ENCODE measurements around the gene SARDH.
A peak's percentile ranks its signal among the peaks of the same experiment; 100 is the strongest.
"Not testable (repeated sequence)": the region's sequence is repeated elsewhere in the genome, so short reads cannot be mapped to it uniquely, and the experiment has no call there.

The SARDH gene

GRCh38 chr9:133679056-133679455 lies 59.1 kb downstream of the SARDH start:
- H3K4me1 ChIP-seq (ENCODE audit: control insufficient read depth, insufficient read depth, low read length, poor library complexity, severe bottlenecking), result peaks cover 18% of the 10 kb centered on the region
- H3K4me3 ChIP-seq (ENCODE audit: extremely low read depth, insufficient read depth, low read length, poor library complexity, severe bottlenecking), result no peak overlapping the region
- H3K36me3 ChIP-seq (ENCODE audit: control insufficient read depth, insufficient read depth, low read length), result no peaks in the 10 kb centered on the region
- H3K9me3 ChIP-seq (ENCODE audit: control insufficient read depth, low read length), result no peaks in the 10 kb centered on the region
- 88 to 91% methylated on average over 13 to 15 of the region's 15 CpGs for WGBS, 2 experiments (ENCODE audit: insufficient coverage in 2 of 2)
- H3K27ac ChIP-seq (ENCODE audit: low read depth, low read length, severe bottlenecking), result no peak overlapping the region

DNA sequence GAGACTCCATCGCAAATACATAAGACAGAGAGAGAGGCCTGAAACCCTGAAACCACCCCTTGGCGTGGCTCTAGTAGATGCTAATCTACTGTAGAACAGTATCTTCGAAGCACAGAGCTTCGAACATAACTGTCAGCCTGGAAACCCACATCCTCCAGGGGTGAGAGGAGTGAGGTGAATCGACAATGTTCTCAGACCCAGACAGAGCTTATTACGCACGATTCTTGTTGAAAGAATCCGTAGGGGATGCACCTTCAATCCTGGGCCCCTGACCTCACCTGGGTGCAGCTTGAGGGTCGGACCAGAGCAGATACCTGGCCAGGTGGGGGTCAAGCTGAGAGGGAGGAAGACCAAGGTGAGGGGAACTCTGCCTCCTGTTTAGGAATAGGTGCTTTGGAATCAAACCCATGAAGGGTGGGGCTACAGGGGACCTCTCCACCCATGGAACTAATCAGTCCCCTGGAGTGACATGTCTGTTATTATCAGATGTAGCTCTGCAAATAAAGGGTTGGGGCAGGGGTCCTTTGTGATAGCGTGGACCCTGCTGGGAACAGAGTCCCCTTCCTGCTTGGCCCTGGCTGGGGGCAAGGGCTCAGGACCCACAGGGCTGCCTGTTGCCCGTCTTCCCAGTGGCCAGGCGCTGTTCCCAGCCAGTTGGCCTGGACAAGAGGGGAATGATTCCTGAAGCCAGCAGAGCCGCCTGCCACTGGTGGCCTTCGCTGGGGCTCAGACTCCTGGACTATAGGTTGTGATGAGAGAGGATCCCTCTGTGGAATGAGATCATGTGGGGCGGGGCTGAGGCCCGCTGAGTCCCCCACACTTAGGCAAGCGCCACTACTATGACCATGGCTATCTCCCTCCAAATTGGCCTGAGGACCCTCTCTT lies 60.8 kb downstream of the SARDH start:
- Histone ChIP-seq H3K9me3 (ENCODE audit: control insufficient read depth, low read length) (no peaks in the 10 kb centered on the region), H3K4me1 (ENCODE audit: control insufficient read depth, insufficient read depth, low read length, poor library complexity, severe bottlenecking) (peaks cover 7% of the 10 kb centered on the region), H3K4me3 (ENCODE audit: extremely low read depth, insufficient read depth, low read length, poor library complexity, severe bottlenecking) (no peak overlapping the region), H3K36me3 (ENCODE audit: control insufficient read depth, insufficient read depth, low read length) (no peaks in the 10 kb centered on the region), H3K27ac (ENCODE audit: low read depth, low read length, severe bottlenecking) (no peak overlapping the region)
- 86 to 95% methylated on average over 10 to 15 of the region's 17 CpGs for WGBS, 2 experiments (ENCODE audit: insufficient coverage in 2 of 2)

- no peak overlapping the region for H3K27ac ChIP-seq (ENCODE audit: low read depth, low read length, severe bottlenecking)
- no peaks in the 10 kb centered on the region for H3K36me3 ChIP-seq (ENCODE audit: control insufficient read depth, insufficient read depth, low read length)
- peaks cover 6% of the 10 kb centered on the region for H3K9me3 ChIP-seq (ENCODE audit: control insufficient read depth, low read length)
- H3K4me1 ChIP-seq (ENCODE audit: control insufficient read depth, insufficient read depth, low read length, poor library complexity, severe bottlenecking), result peaks cover 7% of the 10 kb centered on the region
- H3K4me3 ChIP-seq (ENCODE audit: extremely low read depth, insufficient read depth, low read length, poor library complexity, severe bottlenecking), result no peak overlapping the region
- 86 to 88% methylated on average over 8 to 10 of the region's 10 CpGs for WGBS, 2 experiments (ENCODE audit: insufficient coverage in 2 of 2)
These were observed 61.7 kb downstream of the SARDH start for GRCh38 chr9:133676450-133676849.

DNA sequence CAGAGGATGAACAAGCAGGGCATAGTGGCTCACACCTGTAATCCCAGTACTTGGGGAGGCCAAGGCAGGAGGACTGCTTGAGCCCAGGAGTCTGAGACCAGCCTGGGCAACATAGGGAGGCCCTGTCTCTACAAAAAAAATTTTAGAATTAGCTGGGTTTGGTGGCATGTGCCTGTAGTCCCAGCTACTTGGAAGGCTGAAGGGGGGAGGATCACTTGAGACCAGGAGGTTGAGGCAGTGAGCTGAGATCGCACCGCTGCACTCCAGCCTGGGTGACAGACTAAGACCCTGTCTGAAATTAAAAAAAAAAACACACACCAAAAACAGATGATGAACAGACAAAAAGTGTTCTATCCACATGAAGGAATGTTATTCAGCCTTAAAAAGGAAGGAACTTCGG lies 62.4 kb downstream of the SARDH start:
- not testable (repeated sequence) for H3K36me3 ChIP-seq (ENCODE audit: control insufficient read depth, insufficient read depth, low read length); H3K9me3 ChIP-seq (ENCODE audit: control insufficient read depth, low read length); H3K27ac ChIP-seq (ENCODE audit: low read depth, low read length, severe bottlenecking); H3K4me1 ChIP-seq (ENCODE audit: control insufficient read depth, insufficient read depth, low read length, poor library complexity, severe bottlenecking); H3K4me3 ChIP-seq (ENCODE audit: extremely low read depth, insufficient read depth, low read length, poor library complexity, severe bottlenecking)
- no CpG with 5 or more reads among the region's 3 CpGs for WGBS, 2 experiments (ENCODE audit: insufficient coverage in 2 of 2)

- no peak overlapping the region for H3K27ac ChIP-seq (ENCODE audit: low read depth, low read length, severe bottlenecking)
- no peaks in the 10 kb centered on the region for H3K36me3 ChIP-seq (ENCODE audit: control insufficient read depth, insufficient read depth, low read length)
- no peak overlapping the region for H3K4me3 ChIP-seq (ENCODE audit: extremely low read depth, insufficient read depth, low read length, poor library complexity, severe bottlenecking)
- peaks cover 1% of the 10 kb centered on the region for H3K4me1 ChIP-seq (ENCODE audit: control insufficient read depth, insufficient read depth, low read length, poor library complexity, severe bottlenecking)
- WGBS, 2 experiments (ENCODE audit: insufficient coverage in 2 of 2), result 95 to 96% methylated on average over 12 to 13 of the region's 14 CpGs
- H3K9me3 ChIP-seq (ENCODE audit: control insufficient read depth, low read length), result peaks cover 6% of the 10 kb centered on the region
These were observed 64.1 kb downstream of the SARDH start for GRCh38 chr9:133674091-133674490.

DNA sequence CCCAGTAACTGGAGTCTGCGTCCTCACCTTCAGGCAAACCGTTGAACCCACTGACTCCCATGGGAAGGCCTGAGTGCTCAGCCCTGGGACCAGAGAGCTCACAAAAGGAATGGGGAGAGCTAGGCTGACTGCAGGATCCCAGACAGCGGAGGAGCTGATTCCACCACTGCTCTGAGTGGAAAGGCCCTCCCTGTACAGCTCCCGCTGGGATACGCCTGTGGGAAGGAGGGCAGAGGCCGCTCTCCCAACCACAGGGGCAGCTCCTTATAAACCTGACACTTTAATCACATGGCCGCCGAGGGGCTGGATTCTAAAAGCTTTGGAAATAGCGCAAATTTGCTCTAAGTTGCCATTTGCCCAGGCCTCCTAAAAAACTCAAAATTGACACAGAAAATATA lies 64.9 kb downstream of the SARDH start:
- Histone ChIP-seq H3K9me3 (ENCODE audit: control insufficient read depth, low read length) (peaks cover 6% of the 10 kb centered on the region), H3K4me1 (ENCODE audit: control insufficient read depth, insufficient read depth, low read length, poor library complexity, severe bottlenecking) (no peaks in the 10 kb centered on the region), H3K36me3 (ENCODE audit: control insufficient read depth, insufficient read depth, low read length) (no peaks in the 10 kb centered on the region), H3K27ac (ENCODE audit: low read depth, low read length, severe bottlenecking) (peak overlapping the region; percentile 16), H3K4me3 (ENCODE audit: extremely low read depth, insufficient read depth, low read length, poor library complexity, severe bottlenecking) (no peak overlapping the region)
- 83 to 92% methylated on average over 8 to 9 of the region's 9 CpGs for WGBS, 2 experiments (ENCODE audit: insufficient coverage in 2 of 2)

- Histone ChIP-seq H3K36me3 (ENCODE audit: control insufficient read depth, insufficient read depth, low read length) (no peaks in the 10 kb centered on the region), H3K27ac (ENCODE audit: low read depth, low read length, severe bottlenecking) (no peak overlapping the region), H3K4me3 (ENCODE audit: extremely low read depth, insufficient read depth, low read length, poor library complexity, severe bottlenecking) (no peak overlapping the region), H3K4me1 (ENCODE audit: control insufficient read depth, insufficient read depth, low read length, poor library complexity, severe bottlenecking) (no peaks in the 10 kb centered on the region), H3K9me3 (ENCODE audit: control insufficient read depth, low read length) (peaks cover 6% of the 10 kb centered on the region)
- 92 to 93% methylated on average over 28 of the region's 31 CpGs for WGBS, 2 experiments (ENCODE audit: insufficient coverage in 2 of 2)
These were observed 65.5 kb downstream of the SARDH start for GRCh38 chr9:133672503-133673257.

DNA sequence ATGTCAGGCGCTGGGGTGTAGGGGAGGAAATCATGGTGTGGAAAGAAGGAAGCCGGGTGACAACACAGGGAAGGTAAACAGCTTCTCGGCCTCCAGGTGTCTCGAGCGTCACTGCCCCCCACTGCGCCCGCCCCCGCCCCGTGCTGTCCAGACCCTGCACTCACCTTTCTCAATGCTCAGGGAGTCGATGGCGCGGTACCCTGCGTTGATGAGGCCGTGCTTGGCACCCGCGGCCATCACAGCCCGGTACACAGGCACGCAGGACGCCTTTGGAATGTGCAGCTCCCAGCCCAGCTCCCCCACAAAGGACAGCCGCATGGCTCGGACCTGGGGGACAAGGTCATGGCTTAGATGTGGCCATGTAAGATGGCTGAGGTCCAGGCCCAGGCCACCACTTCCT lies 66.8 kb downstream of the SARDH start:
- Histone ChIP-seq H3K27ac (ENCODE audit: low read depth, low read length, severe bottlenecking) (no peak overlapping the region), H3K4me3 (ENCODE audit: extremely low read depth, insufficient read depth, low read length, poor library complexity, severe bottlenecking) (no peak overlapping the region), H3K4me1 (ENCODE audit: control insufficient read depth, insufficient read depth, low read length, poor library complexity, severe bottlenecking) (no peaks in the 10 kb centered on the region), H3K9me3 (ENCODE audit: control insufficient read depth, low read length) (peaks cover 6% of the 10 kb centered on the region), H3K36me3 (ENCODE audit: control insufficient read depth, insufficient read depth, low read length) (no peaks in the 10 kb centered on the region)
- WGBS, 2 experiments (ENCODE audit: insufficient coverage in 2 of 2), result 92 to 93% methylated on average over 21 of the region's 21 CpGs

DNA sequence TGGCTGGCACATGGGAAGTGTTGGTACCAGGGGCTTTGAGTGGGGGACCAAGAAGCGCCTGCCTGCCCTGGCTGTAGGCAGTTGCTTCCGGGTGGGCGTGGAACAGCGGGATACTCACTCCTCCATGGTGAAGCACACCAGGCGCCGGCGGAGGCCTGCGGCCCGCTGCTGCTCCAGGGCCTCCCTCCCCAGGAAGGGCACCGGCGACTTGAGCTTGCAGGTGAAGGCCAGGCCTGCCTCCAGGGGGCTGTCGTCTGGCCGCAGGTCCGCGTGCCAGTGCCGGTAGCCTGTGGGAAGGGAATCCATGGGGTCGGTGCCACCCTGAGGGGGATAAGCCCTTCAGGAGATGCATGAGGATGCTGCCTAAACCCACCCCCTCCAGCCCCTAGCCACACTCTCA lies 67.7 kb downstream of the SARDH start:
- Histone ChIP-seq H3K4me1 (ENCODE audit: control insufficient read depth, insufficient read depth, low read length, poor library complexity, severe bottlenecking) (no peaks in the 10 kb centered on the region), H3K4me3 (ENCODE audit: extremely low read depth, insufficient read depth, low read length, poor library complexity, severe bottlenecking) (no peak overlapping the region), H3K9me3 (ENCODE audit: control insufficient read depth, low read length) (peaks cover 6% of the 10 kb centered on the region), H3K36me3 (ENCODE audit: control insufficient read depth, insufficient read depth, low read length) (no peaks in the 10 kb centered on the region), H3K27ac (ENCODE audit: low read depth, low read length, severe bottlenecking) (no peak overlapping the region)
- 97% methylated on average over 10 to 11 of the region's 17 CpGs for WGBS, 2 experiments (ENCODE audit: insufficient coverage in 2 of 2)

DNA sequence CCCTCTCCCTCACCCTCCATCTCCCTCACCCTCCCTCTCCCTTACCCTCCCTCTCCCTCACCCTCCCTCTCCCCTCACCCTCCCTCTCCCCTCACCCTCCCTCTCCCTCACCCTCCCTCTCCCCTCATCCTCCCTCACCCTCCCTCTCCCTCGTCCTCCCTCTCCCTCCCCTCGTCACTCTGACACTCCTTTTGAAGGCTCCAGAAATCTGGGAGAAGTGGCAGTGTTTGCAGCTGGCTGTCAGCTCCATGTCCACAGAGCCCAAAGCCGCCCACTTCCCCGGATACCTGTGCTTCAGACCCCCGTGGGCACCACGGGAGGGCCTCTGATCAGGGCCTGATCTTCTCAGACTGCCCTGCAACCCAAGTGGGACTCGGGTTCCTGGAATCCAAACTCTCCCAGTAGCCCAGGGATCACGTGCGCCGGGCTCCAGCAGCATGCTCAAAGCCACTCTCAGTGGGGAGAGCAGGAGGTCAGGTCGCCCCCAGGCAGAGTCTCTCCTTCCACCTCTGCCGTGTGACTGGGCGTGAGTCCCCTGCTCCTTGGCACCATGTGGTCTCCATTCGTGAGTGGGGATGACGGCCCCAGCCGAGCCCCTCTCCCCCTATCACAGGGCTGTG lies 68.9 kb downstream of the SARDH start:
- Histone ChIP-seq H3K36me3 (ENCODE audit: control insufficient read depth, insufficient read depth, low read length) (no peaks in the 10 kb centered on the region), H3K9me3 (ENCODE audit: control insufficient read depth, low read length) (peaks cover 6% of the 10 kb centered on the region), H3K4me1 (ENCODE audit: control insufficient read depth, insufficient read depth, low read length, poor library complexity, severe bottlenecking) (no peaks in the 10 kb centered on the region), H3K27ac (ENCODE audit: low read depth, low read length, severe bottlenecking) (no peak overlapping the region), H3K4me3 (ENCODE audit: extremely low read depth, insufficient read depth, low read length, poor library complexity, severe bottlenecking) (no peak overlapping the region)
- WGBS, 2 experiments (ENCODE audit: insufficient coverage in 2 of 2), result 74 to 80% methylated on average over 9 to 13 of the region's 16 CpGs
